ENCODE measurements around the gene GRM4. TPM values are rescaled to one million over a fixed set of nuclear protein-coding genes. Genes with fewer than 3 reads are reported as not detected.

GRM4 gene
- total RNA-seq, 1 donor: not detected

- no peak for TF ChIP-seq CTCF (IDR thresholded peaks at IDR 0.05; ENCODE audit: insufficient read depth, low read length)
- DNase-seq (ENCODE audit: low read depth): no peak
- no peak overlapping the region for H3K4me3 ChIP-seq (ENCODE audit: low read depth, low read length)
Observed at GRCh38 chr6:34120953-34121675, 24.8 kb downstream of the GRM4 start.

- TF ChIP-seq CTCF (IDR thresholded peaks at IDR 0.05; ENCODE audit: insufficient read depth, low read length): no peak
- DNase-seq (ENCODE audit: low read depth): no peak
- no peak overlapping the region for H3K4me3 ChIP-seq (ENCODE audit: low read depth, low read length)
Observed at GRCh38 chr6:34115915-34116314, 30.0 kb downstream of the GRM4 start.

- TF ChIP-seq CTCF (IDR thresholded peaks at IDR 0.05; ENCODE audit: insufficient read depth, low read length): no peak
- DNase-seq (ENCODE audit: low read depth): peak; percentile 15
- H3K4me3 ChIP-seq (ENCODE audit: low read depth, low read length): no peak overlapping the region
Observed at GRCh38 chr6:34115403-34115795, 30.5 kb downstream of the GRM4 start.

- no peak overlapping the region for H3K4me3 ChIP-seq (ENCODE audit: low read depth, low read length)
- TF ChIP-seq CTCF (IDR thresholded peaks at IDR 0.05; ENCODE audit: insufficient read depth, low read length): no peak
- no peak for DNase-seq (ENCODE audit: low read depth)
Observed at GRCh38 chr6:34114695-34115402, 31.0 kb downstream of the GRM4 start.

- TF ChIP-seq CTCF (IDR thresholded peaks at IDR 0.05; ENCODE audit: insufficient read depth, low read length): no peak
- no peak for DNase-seq (ENCODE audit: low read depth)
- H3K4me3 ChIP-seq (ENCODE audit: low read depth, low read length): no peak overlapping the region
Observed at GRCh38 chr6:34113532-34113931, 32.4 kb downstream of the GRM4 start.

GRCh38 chr6:34112126-34112525, 33.8 kb downstream of the GRM4 start:
- no peak for TF ChIP-seq CTCF (IDR thresholded peaks at IDR 0.05; ENCODE audit: insufficient read depth, low read length)
- no peak overlapping the region for H3K4me3 ChIP-seq (ENCODE audit: low read depth, low read length)
- no peak for DNase-seq (ENCODE audit: low read depth)

Data from fibroblast of the aortic adventitia (primary cell).